GM18951 (cell line): ENCODE data around the gene ARHGAP19.
"Not testable (repeated sequence)": the region's sequence is repeated elsewhere in the genome, so short reads cannot be mapped to it uniquely, and the experiment has no call there.

Experiments used
- POLR2A ChIP-seq: IDR thresholded peaks from 4 replicates; pipeline ENCODE4 v1.6.1; 2011; ENCODE audit warnings: mild to moderate bottlenecking; ENCODE audit not compliant: insufficient read length, insufficient read depth; ENCODE audit errors: extremely low read depth
- in situ Hi-C: fragments of 300-500 bp; cut with MboI; formaldehyde crosslinking; loops from one replicate; pipeline ENCODE4 v1.12.0; 2022; ENCODE audit warnings: low sequenced_read_pairs, mixed read lengths, inconsistent platforms; ENCODE audit not compliant: unreplicated experiment

ARHGAP19 gene

DNA sequence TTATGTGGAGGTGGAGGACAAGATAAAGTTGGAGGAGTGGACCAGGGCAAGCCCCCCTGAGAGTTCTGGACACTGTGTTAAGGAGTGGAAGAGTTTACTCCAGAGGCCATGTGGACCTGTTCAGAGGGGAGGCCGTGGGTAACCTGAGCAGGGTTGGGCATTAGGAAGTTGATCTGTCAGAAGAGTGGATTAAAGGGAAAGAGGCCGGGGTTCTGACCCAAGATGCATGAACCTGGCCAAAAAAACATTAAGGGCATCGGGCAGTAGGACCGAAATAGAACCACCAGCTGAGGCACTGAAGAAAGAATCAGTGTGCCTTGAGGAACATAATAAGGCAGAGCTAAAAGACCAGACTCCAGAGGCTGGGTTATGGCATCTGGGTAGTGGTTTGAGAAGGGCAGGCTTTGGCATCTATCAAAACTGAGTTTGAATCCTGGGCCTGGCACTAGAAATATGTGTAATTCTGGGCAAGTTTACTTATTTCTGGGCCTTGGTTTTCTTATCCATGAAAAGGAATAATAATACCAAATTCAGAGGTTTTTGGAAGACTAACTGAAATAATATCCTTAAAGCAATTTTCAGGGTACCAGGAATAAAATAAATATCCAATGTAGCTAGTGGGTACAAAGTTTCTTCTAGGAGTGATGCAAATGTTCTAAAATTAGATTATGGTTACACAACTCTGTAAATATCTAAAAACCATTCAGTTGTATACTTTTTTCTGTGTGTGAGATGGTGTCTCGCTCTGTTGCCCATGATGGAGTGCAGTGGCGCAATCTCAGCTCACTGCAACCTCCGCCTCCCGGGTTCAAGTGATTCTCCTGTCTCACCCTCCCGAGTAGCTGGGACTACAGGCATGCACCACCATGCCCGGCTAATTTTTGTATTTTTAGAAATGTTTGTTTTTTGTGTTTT lies 15.7 kb upstream of the ARHGAP19 start:
- in situ Hi-C loops = no loop called here
- no peak for TF ChIP-seq POLR2A

DNA sequence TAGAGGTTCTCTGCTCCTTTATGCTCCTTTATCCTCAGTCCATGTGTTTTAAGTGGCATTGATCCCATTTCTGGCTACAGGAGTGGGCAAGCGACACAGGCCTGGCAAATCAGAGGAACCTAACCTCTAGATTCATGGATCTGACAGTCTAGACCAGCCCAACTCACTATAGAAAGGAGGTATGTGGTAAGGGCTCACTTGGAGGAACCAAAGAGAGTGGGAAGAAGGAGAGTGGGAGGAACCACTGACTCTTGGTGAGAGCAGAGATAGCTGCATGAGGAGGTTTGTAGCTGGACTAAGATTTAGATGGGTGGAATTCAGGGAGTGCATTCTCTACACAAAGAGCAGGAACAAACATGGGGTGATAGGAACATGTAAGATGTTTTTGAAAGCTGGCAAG lies 15.0 kb upstream of the ARHGAP19 start:
- in situ Hi-C loops = no loop called here

DNA sequence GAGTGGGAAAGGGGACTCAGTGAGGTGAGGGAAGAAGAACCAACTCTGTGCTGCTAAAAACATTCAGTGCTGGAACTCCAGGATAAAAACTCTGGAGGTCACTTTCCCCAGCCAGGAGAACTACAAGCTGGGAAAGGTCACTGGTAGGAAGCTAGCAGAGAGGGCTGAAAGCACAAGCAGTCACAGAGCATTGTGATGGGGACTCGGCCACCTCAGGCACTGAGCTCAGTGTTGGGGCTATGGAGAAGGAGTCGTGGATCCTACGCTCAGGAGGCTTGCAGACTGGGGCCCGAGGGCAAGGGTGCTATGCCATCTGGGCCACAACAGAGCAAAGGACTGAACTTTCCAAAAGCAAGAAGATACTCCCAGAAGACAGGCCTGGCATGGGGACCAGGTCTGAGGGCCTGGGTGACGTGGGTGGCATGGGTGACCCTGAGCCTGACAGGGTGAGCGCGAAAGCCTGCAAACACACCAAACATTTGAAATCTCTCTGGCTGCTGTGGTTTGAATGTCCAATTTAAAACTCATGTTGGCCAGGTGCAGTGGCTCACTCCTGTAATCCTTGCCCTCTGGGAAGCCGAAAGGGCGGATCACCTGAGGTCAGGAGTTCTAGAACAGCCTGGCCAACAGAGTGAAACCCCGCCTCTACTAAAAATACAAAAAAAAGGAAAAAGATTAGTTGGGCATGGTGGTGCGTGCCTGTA lies 9.8 kb upstream of the ARHGAP19 start:
- no peak for TF ChIP-seq POLR2A

More for the DNA sequence above, 15.0 kb upstream of the ARHGAP19 start:
- no peak for TF ChIP-seq POLR2A

DNA sequence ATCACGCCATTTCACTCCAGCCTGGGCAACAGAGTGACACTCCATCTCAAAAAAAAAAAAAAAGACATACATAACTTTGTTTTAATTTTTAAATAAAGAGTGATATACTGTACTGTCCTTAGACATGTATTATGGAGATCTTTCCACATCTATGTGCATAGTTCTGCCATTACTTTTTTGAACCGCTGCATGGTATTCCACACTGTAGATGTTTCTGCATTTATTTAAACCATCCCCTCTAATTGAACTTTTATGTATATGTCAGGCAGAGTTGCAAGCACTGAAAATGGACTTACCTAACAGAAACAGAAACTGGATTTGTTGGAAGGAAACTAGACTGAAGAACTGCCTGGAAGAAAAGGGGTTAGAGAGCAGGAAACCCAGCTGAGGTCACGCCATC lies 8.5 kb upstream of the ARHGAP19 start:
- in situ Hi-C loops = no loop called here
- no peak for TF ChIP-seq POLR2A

More for the DNA sequence above, 9.8 kb upstream of the ARHGAP19 start:
- in situ Hi-C loops = no loop called here

DNA sequence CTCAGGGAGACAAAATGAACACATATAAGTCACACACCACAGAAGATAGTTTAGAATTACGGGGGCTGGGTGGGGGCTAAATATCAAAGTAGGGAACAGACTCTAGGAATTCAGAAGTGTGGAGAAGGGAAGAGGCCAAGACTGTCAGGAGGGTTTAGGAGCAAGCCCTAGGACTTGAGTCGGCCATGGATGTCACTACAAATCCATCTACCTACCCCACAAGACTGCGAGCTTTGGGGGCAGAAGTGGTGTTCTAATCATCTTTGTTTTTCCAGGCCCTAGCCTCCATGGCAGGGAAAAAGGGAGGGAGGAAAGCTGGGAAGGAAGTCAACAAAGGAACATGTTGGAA lies 5.8 kb upstream of the ARHGAP19 start:
- in situ Hi-C loops = no loop called here
- no peak for TF ChIP-seq POLR2A

DNA sequence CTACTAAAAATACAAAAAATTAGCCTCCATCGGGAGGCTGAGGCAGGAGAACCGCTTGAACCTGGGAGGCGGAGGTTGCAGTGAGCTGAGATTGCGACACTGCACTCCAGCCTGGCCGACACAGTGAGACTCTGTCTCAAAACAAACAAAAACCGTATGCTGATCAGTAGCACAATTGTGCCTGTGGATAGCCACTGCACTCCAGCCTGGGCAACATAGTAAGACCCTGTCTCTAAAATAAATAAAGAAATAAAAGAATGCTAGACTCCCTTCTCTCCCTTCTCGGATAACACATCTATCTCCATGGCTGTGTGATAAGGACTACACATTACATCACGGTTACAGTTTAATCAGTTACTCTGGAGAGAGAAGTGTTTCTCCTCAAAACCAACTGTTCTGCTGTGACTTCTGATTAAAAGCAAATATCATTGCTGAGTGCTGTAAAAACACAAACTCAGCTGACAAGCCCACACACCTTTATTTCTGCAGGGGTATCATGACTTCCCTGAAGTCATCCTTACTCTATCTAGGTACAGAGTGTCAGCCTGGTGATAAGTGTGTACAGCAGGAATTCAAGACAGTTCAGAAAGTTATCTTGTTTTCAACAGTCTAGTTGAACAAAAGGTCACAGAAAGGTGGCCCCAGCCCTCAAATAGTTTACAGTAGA lies 5.3 kb upstream of the ARHGAP19 start:
- no peak for TF ChIP-seq POLR2A
- in situ Hi-C loops = no loop called here

DNA sequence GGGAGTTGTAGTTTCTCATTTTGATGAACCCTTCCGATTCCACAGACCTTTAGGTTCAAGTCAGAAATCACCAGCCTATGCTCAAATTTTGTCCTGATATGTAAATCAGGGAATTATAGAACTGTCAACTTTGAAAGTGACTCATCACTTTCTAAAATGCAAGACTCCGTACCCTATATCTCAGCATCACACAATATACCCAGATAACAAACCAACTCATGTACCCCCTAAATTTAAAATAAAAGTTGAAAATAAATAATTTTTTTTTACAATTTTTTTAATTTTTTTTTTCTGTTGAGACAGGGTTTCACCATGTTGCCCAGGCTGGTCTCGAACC lies 393 bp upstream of the ARHGAP19 start:
- in situ Hi-C loops = no loop called here
- no peak for TF ChIP-seq POLR2A

DNA sequence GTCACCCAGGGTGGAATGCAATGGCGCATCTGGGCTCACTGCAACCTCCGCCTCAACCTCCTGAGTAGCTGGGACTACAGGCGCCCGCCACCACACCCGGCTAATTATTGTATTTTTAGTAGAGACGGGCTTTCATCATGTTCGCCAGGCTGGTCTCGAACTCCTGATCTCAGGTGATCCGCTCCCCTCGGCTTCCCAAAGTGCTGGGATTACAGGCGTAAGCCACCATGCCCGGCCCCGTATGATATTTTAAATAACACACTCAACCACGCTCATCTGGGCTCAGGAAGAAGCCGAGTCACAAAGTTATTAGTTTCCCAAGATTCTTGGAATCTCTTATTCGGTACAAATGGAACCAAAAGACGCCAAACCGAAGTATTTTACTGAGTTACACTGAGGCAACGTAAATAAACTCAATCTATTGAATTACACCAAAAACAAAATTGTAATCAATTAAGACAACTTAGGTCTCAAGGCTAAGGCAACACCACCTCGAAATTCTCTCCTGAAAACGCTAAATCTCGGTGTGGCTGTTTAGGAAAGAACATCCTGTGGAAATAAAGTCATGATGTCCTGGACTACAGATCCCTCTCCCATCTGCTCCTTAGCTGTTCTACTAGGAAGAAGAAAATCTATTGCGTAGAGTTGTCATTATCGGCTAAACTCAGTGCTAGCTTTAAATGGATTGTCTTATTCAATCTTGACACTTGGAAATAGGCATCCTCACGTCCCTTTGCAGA lies 910 bp downstream of the ARHGAP19 start:
- in situ Hi-C loops = no loop called here

DNA sequence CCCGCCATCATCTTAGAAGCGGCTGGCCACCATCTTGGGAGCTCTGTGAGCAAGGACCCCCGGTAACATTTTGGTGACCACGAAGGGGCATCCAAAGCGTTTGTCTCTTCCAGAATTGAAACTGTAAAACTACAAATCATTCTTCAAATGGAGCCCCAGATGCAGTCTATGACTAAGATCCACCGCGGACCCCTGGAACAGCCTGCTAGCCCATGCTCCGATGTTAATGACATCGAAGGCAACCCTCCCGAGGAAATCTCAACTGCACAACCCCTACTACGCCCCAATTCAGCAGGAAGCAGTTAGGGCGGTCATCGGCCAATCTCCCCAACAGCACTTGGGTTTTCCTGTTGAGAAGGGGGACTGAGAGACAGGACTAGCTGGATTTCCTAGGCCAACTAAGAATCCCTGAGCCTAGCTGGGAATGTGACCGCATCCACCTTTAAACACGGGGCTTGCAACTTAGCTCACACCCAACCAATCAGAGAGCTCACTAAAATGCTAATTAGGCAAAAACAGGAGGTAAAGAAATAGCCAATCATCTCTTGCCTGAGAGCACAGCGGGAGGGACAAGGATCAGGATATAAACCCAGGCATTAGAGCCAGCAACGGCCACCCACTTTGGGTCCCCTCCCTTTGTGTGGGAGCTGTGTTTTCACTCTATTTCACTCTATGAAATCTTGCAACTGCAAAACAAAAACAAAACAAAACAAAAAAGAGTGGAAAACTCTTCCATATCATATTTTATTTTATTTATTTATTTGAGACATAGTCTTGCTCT lies 1.7 kb downstream of the ARHGAP19 start:
- in situ Hi-C loops = not testable (repeated sequence)

More for the DNA sequence above, 910 bp downstream of the ARHGAP19 start:
- no peak for TF ChIP-seq POLR2A

DNA sequence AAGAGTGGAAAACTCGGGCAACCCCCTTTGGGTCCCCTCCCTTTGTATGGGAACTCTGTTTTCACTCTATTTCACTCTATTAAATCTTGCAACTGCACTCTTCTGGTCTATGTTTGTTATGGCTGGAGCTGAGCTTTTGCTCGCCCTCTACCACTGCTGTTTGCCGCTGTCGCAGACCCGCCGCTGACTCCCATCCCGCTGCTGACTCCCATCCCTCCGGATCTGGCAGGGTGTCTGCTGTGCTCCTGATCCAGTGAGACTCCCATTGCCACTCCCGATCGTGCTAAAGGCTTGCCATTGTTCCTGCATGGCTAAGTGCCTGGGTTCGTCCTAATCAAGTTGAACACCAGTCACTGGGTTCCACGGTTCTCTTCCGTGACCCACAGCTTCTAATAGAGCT lies 2.4 kb downstream of the ARHGAP19 start:
- in situ Hi-C loops = not testable (repeated sequence)

DNA sequence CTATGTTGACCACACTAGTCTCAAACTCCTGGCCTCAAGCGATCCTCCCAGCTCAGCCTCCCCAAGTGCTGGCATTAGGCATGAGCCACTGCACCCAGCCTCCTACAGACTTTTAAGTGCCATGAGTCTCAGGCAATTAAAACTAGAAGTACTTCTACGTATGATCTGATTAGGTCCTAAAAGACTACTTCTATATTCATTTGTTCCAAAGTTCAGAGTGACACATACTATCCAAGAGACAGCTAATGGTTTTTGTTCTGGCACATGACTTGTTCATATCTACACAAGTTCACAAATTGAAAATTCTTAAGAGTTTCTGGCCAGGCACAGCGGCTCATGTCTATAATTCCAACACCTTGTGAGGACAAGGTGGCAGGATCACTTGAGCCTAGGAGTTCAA lies 11.7 kb downstream of the ARHGAP19 start:
- in situ Hi-C loops = no loop called here
- no peak for TF ChIP-seq POLR2A

DNA sequence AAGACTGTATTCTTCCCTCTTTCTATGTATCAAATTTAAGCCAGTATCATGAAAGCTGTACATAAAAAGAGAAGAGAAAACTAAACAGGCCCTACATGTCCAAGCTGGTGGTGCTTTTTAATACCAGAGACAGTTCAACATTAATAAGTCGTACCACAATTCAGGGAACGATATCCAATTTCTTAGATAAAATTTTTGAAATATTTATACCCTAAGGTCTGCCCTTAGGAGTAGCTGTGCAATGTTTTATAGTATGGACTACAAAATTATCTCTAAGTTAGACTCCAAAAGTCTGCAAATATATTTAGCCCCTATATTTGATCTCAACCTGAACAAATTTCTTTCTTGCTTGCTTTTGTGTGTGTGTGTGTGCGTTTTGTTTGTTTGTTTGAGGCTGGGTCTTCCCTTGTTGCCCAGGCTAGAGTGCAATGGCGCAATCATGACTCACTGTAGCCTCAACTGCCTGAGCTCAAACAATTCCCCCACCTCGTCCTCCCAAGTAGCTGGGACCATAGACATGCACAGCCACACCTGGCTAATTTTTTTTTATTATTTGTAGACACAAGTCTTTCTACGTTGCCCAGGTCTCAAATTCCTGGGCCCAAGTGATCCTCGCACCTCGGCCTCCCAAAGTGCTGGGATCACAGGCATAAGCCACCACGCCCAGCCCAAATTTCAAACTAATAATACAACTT lies 13.2 kb downstream of the ARHGAP19 start:
- in situ Hi-C loops = no loop called here
- no peak for TF ChIP-seq POLR2A
